DMS53 treated with DMSO at 0.1 percent for 48 hours (cell line): ENCODE data around the gene CDK5R1.
"Not testable (repeated sequence)": the region's sequence is repeated elsewhere in the genome, so short reads cannot be mapped to it uniquely, and the experiment has no call there.

ENCODE experiments used
- DNase-seq: peaks from one replicate; lab custom pipeline; 2025; ENCODE audit not compliant: unreplicated experiment; lab: John Stamatoyannopoulos, UW

The CDK5R1 gene

DNA sequence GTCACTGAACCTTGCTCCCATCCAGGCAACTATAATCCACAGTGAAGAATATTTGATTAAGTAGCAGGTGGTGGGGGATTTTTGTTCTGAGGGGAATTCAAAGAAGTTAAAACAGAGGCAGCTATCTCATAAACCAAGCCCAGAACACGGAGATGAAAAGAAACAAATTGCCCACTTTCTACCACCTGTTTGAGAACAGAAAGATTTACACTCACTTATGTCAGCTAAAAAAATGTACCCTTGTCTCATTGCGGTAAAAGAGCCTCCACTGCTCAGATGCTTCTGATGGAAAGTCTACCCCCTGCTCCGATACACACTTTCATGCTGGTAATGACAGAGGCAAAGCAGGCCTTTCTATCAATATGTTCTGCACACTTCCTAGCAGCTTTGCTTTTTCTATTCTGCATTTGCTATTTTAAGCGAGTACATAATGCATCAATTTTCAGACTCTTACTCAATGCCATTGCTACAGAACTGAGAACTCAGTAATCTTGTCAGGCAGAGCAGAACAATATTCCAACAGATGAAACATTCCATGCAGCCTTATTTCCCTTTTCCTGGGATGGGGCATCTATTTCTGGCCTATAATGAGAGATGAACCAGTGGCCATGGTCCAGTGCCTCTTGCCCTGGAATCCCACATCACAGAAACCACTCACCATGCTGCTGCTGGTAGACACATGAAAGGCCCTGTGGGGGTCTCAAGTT is 29.0 kb downstream of the CDK5R1 start:
- no peak for DNase-seq

- no peak for DNase-seq
These were observed 29.7 kb downstream of the CDK5R1 start for GRCh38 chr17:32516450-32516849.

- no peak for DNase-seq
These were observed 30.3 kb downstream of the CDK5R1 start for GRCh38 chr17:32516940-32517701.

- DNase-seq = no peak
These were observed 31.2 kb downstream of the CDK5R1 start for GRCh38 chr17:32517982-32518381.

- DNase-seq = no peak
These were observed 31.9 kb downstream of the CDK5R1 start for GRCh38 chr17:32518646-32519227.

DNA sequence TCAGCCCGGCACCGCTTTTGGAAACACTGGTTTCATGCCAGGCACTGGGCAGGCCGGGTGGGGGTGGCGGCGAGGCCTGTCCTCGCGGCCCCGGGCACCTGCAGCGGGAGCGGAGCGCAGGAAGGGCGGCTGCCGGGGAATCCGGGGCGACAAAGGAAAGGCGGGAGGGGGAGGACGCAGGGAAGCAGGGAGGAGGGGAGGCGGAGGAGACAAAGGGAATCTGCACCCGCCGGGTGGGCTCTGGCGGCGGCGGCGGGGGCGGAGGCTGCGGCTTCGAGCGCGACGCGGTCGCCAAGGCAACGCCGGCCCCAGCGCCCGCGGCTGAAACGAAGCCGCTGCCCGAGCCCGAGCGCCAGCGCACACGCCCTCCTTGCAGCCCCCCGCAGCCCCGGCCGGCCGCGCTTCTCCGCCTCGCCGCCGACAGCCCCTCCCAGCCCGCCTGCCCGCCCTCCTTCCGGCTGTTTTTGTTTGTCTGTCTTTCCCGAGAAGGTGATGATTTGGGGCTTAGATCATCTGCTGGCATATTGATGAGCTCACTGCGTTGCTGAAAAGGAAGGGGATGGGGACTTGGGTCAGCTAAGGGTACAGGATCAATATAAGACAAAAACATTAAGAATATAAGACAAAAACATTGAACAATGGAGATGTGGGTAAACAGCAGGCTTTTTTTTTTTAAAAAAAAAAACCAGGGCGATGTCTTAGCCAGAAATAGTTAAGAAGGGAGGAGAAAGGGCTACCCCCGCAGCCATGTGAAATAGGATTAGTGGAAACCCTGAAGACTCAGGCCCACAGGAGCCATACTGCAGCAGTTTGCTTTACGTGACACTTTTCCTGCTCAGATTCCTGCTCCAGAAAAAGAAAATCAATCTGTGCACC is 32.7 kb downstream of the CDK5R1 start:
- DNase-seq = peak; percentile 25

- DNase-seq = no peak
These were observed 33.4 kb downstream of the CDK5R1 start for GRCh38 chr17:32520104-32520701.

GRCh38 chr17:32520737-32521404 is 34.1 kb downstream of the CDK5R1 start:
- no peak for DNase-seq

- DNase-seq = no peak
These were observed 36.4 kb downstream of the CDK5R1 start for GRCh38 chr17:32523017-32523680.

DNA sequence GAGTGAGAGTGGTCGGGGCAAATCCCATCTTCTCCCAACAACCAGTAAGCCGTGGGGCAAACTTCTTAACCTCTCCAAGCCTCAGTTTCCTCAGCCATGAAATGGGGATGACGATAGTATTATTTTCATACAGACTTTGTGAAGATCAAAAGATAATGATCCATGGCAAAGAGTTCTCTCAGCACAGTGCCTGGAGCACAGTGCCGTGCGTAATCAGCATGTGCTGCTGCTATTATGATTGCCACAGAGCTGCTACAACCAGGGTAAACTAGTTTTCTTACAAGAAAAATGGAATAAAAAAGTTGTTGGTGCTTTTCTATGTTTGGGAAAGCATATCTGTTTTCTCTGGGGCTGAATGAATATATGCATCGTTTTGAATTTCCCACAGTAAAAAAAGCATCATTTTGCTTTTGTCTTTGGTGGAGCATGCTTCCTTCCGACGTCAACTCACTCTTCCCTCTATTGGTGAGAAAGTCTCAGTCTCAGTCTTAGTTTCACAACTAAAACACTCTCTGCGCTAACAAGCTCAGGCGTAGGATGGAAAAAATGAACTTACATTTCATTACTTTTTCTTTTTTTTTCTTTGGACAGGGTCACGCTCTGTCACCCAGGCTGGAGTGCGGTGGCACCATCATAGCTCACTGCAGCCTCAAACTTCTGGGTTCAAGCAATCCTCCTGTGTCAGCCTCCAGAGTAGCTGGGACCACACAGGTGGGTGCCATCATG is 37.2 kb downstream of the CDK5R1 start:
- no peak for DNase-seq

GRCh38 chr17:32524553-32524880 is 37.7 kb downstream of the CDK5R1 start:
- DNase-seq = not testable (repeated sequence)

DNA sequence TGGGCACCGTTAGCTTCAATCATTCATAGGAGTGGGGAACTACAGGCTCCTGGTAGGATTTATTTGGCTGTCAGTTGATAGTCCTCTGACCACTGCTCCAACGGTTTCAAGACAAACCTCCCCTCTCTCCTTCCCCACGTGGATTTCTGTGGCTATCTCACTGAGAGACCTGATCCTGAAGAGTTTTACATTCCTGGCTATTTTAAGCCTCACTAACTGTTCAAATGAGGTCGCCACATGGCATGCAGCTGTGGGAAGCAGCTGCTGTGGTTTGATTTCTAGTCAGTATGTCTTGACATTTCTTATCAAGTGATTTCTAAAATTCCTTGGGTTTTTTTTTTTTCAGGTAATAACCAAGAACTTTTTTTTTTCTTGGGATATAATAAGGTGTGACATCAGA is 38.3 kb downstream of the CDK5R1 start:
- no peak for DNase-seq

GRCh38 chr17:32527146-32527545 is 40.4 kb downstream of the CDK5R1 start:
- no peak for DNase-seq

DNA sequence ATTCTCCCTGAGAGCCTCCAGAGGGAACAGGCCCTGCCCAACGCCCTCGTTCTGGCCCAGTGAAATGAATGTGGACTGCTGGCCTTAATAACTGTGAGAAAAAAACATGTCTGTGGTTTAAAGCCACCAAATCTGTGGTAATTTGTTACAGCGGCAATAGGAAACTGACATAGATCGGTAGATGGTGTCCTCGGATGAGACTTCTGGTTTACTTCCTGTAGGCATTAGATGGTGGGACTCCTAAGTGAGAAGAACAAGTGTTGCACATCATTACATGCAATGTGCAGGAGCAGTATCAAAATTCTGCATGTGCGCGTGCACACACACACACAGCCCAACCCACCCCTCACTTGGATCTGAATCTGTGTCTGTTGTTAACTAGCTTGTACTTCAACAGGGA is 42.0 kb downstream of the CDK5R1 start:
- no peak for DNase-seq

DNA sequence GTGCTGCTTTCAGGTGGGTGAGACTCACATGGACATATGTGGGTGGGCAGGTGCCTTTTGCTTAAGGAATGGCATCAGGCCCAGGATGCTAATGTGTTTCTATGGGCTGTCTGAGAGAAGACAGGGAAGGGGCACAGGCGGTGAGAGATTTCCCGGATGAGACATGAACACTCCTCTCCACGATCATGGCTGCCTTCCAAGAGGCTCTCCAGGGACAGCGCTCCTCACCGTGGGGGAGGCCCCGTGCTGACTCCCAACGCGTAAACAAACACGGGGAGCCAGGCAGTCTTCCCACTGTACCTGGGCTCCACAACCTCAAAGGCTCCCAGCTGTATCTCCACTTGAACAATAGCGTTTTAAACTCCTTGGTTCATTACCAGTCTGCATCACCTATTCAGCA is 42.8 kb downstream of the CDK5R1 start:
- no peak for DNase-seq

- DNase-seq = no peak
These were observed 46.5 kb downstream of the CDK5R1 start for GRCh38 chr17:32533296-32533695.

GRCh38 chr17:32536736-32537643 is 50.2 kb downstream of the CDK5R1 start:
- no peak for DNase-seq
